C4-2B (cell line): ENCODE results near the gene GLP1R.

ENCODE experiments used
- H3K27ac ChIP-seq: fragments of 450-650 bp; 2 replicates; pipeline ENCODE4 v1.5.1; 2017
- ZFX ChIP-seq: fragments of 450-650 bp; IDR thresholded peaks from 2 replicates; pipeline ENCODE4 v1.6.1; 2017
- TF ChIP-seq, protein P1 (sequence below): fragments of 450-650 bp; conservative IDR thresholded peaks from 2 replicates; pipeline ENCODE4 v1.5.1; 2017; ENCODE audit warnings: mild to moderate bottlenecking

GLP1R gene

DNA sequence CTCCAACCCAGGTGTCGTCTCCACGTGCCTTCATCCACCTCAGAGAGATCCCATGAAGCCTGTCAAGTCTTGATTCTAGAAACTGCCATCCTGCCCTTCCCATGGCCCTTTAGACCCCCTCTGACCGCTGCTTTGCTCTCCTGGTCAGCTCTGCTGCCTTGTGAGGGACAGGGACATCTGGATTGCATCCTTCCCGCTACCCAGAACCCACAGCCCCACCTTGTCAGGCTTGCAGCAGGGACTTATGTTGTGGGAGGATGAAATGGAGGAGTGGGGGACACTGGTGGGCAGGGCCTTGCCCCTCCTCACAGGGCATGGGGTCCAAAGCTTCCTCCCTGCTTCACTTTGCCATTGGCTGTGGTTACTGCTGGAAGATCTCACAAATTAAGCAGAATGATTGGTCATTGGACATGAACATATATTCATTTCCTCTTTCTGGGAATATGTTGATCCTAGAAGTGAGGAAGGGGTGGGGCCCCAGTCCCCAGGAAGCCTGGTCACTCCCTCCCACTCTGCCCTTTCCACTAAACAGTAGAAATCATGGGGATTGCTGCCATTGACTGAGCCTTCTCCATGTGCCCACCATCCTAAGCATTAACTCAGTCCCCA lies 4.5 kb downstream of the GLP1R start:
- TF ChIP-seq, protein P1, sequence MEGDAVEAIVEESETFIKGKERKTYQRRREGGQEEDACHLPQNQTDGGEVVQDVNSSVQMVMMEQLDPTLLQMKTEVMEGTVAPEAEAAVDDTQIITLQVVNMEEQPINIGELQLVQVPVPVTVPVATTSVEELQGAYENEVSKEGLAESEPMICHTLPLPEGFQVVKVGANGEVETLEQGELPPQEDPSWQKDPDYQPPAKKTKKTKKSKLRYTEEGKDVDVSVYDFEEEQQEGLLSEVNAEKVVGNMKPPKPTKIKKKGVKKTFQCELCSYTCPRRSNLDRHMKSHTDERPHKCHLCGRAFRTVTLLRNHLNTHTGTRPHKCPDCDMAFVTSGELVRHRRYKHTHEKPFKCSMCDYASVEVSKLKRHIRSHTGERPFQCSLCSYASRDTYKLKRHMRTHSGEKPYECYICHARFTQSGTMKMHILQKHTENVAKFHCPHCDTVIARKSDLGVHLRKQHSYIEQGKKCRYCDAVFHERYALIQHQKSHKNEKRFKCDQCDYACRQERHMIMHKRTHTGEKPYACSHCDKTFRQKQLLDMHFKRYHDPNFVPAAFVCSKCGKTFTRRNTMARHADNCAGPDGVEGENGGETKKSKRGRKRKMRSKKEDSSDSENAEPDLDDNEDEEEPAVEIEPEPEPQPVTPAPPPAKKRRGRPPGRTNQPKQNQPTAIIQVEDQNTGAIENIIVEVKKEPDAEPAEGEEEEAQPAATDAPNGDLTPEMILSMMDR: no peak
- TF ChIP-seq ZFX: no peak
- no peak overlapping the region for H3K27ac ChIP-seq

DNA sequence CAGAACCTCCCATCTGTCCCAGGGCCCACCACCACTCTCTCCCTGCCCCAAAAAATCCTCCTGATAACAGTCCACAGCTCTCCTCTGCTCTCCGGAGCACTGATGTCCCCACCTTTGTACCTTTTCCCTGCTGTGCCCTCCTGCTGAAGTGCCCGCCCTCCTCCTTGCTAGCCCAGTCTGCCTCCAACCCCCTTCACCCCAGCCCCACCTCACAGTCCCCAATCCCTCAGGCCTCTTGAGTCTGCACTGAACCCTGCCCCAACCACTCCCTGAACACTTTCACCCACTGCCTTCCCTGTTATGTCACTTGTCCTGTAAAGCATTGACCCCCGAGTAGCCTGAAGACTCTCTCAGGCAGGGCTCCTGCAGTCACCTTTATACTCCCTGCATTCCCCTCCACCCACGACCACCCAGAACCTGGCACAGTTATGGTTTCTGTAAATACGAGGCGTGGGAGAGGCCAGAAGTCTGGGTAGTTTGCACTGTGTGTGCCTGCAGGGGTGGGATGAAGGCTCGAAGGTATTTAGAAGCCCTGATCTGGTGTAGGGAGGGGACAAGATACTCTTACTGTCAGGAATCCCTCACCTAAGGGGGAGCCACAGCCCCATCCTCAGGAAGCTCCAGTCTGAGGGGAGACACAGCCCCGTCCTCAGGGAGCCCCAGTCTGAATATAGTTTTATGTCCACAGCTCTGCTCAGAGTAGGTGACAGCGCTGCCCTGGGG lies 5.4 kb downstream of the GLP1R start:
- no peak overlapping the region for H3K27ac ChIP-seq
- TF ChIP-seq, protein P1: no peak
- TF ChIP-seq ZFX: no peak

DNA sequence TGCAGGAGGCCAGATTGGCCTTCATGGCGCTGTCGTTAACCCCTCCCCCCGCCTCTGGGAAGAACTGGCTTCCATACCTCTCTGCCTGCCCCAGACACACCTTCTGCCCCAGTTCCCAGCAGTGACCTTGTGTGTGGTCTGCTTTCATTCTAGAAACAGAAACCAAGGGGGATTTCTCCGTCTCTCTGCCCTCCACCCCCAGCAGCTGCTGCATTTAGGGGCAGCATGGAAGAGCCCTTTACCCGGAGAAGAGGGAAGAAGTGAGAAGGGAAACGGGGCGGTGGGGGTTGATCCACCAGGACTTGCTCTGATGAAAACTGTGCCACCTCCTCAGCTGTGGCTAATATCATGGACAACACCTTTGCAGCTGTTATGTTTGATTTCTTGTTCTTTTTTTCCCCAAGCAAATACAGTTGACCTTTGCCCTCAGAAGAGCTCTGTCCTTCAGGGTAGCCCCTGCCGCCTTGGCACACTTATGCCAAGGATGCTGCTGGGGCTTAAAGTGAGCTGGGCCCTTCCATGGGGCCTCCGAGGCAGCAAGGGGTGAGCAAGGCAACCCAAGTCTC lies 6.1 kb downstream of the GLP1R start:
- no peak overlapping the region for H3K27ac ChIP-seq
- TF ChIP-seq, protein P1: no peak
- no peak for TF ChIP-seq ZFX

DNA sequence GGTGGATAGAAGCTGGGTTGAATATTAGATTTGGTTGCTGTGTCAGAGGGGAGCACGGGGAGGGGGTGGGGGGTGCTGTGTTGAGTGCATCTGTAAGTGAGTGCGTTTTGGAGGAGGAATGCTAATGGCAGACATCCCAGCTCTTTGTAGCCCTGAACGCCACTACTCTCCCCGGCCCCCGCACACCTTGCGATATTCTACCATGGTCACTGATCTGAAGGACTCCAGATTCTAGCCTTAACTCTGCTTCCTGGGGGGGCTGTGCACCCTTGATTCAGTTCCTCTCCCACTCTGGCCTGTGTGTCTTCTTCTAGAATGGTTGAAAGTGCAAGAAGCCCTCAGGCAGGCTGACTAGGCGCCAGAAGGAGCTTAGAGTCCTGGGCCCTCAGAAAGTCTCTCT lies 7.1 kb downstream of the GLP1R start:
- TF ChIP-seq, protein P1: no peak
- H3K27ac ChIP-seq: no peak overlapping the region

DNA sequence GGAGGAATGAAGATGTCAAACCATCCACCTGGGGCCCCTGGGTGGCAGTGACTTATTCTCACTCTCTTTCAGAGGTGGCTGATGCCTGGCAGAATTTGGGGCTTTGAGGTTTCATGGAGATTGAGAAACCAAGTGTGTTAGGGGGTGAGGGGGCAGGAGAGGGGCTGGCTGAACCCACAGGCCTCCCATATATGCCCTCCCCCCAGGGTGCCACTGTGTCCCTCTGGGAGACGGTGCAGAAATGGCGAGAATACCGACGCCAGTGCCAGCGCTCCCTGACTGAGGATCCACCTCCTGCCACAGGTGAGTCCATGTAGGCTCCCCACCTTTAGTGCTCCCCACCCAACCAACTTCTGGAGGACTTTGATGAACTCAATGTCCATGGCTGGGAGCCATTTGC lies 7.6 kb downstream of the GLP1R start:
- H3K27ac ChIP-seq: no peak overlapping the region
- TF ChIP-seq ZFX: no peak
- TF ChIP-seq, protein P1: no peak

- TF ChIP-seq ZFX: no peak
- TF ChIP-seq, protein P1: no peak
- H3K27ac ChIP-seq: no peak overlapping the region
Observed at GRCh38 chr6:39056681-39057080, 8.1 kb downstream of the GLP1R start.
